ENCODE data around the gene GALNT18.

Gene GALNT18

DNA sequence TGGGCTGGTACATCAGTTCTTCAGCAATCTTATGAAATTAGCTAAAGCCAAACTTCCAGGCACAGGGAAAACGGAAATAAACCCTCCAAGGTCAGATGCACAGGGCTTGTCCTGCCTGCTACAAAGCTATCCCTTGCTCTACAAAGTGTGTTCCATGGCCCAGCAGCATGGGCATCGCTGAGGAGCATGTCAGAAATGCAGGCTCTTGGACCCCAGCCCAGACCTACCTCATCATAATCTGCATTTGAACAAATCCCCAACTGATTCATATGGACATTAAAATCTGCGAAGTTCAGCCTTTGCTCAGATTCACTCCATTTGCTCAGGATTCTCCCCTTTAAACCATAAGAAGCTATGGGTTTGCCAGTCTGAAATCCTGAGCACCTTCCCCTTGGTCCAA, 139.1 kb downstream of the GALNT18 start:
- TF ChIP-seq, protein P1, sequence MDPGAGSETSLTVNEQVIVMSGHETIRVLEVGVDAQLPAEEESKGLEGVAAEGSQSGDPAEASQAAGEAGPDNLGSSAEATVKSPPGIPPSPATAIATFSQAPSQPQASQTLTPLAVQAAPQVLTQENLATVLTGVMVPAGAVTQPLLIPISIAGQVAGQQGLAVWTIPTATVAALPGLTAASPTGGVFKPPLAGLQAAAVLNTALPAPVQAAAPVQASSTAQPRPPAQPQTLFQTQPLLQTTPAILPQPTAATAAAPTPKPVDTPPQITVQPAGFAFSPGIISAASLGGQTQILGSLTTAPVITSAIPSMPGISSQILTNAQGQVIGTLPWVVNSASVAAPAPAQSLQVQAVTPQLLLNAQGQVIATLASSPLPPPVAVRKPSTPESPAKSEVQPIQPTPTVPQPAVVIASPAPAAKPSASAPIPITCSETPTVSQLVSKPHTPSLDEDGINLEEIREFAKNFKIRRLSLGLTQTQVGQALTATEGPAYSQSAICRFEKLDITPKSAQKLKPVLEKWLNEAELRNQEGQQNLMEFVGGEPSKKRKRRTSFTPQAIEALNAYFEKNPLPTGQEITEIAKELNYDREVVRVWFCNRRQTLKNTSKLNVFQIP (CRISPR knock-in tag; IDR thresholded peaks at IDR 0.05; ENCODE audit: borderline replicate concordance, low read depth): no peak
- TF ChIP-seq PPARA (CRISPR knock-in tag; IDR thresholded peaks at IDR 0.05; ENCODE audit: borderline replicate concordance) (no peak), RARB (CRISPR knock-in tag; IDR thresholded peaks at IDR 0.05) (no peak), ZNF70 (CRISPR knock-in tag; IDR thresholded peaks at IDR 0.05) (no peak)
- TF ChIP-seq, protein P2, sequence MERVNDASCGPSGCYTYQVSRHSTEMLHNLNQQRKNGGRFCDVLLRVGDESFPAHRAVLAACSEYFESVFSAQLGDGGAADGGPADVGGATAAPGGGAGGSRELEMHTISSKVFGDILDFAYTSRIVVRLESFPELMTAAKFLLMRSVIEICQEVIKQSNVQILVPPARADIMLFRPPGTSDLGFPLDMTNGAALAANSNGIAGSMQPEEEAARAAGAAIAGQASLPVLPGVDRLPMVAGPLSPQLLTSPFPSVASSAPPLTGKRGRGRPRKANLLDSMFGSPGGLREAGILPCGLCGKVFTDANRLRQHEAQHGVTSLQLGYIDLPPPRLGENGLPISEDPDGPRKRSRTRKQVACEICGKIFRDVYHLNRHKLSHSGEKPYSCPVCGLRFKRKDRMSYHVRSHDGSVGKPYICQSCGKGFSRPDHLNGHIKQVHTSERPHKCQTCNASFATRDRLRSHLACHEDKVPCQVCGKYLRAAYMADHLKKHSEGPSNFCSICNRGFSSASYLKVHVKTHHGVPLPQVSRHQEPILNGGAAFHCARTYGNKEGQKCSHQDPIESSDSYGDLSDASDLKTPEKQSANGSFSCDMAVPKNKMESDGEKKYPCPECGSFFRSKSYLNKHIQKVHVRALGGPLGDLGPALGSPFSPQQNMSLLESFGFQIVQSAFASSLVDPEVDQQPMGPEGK (CRISPR knock-in tag; IDR thresholded peaks at IDR 0.05; ENCODE audit: borderline replicate concordance): no peak
- no peak for ATAC-seq

DNA sequence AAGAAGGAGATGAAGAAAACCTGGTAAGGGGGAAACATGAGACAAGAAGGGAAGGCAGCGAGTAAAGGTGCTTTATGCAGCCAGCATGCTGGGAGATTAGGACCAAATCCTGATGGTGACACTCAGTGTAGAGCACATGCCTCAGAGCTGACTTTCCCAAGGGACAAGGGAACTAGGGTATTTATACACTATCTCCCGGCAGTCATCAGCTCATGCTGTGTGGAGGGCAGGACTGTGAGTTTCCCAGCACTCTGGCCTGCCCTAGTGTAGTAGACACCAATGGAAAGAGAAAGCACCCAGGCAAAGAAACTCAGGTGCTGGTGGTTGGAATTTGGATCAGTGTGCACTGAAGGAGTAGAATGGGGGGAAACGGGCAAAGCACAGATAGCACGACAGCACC, 140.4 kb downstream of the GALNT18 start:
- no peak for TF ChIP-seq TCF4 (CRISPR knock-in tag; IDR thresholded peaks at IDR 0.05; ENCODE audit: borderline replicate concordance)
- TF ChIP-seq, protein P2 (CRISPR knock-in tag; IDR thresholded peaks at IDR 0.05; ENCODE audit: borderline replicate concordance): no peak
- TF ChIP-seq CSDC2 (CRISPR knock-in tag; IDR thresholded peaks at IDR 0.05): no peak
- no peak for ATAC-seq

DNA sequence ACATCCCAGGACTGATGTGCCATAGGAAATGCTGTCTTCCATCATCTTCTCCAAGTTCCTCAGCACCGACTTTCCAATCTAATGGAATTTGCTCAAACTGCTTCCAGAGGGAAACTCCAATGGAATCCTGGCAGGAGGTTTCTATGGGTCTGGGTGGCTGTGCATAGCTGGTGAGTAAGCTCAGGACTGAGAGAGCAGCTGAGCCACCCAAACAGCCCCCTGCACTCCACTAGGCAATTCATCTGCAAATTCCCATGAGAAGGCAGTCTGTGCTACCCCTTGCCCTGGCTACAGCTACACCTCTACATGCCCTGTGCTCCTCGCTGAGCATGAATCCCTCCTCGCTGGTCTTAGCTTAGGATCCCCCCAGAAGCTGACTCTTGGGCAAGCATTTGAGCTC, 140.8 kb downstream of the GALNT18 start:
- TF ChIP-seq, protein P2 (CRISPR knock-in tag; IDR thresholded peaks at IDR 0.05; ENCODE audit: borderline replicate concordance): no peak
- no peak for TF ChIP-seq ESRRG (CRISPR knock-in tag; IDR thresholded peaks at IDR 0.05)
- no peak for TF ChIP-seq PPARA (CRISPR knock-in tag; IDR thresholded peaks at IDR 0.05; ENCODE audit: borderline replicate concordance)
- no peak for TF ChIP-seq ZFP3 (CRISPR knock-in tag; IDR thresholded peaks at IDR 0.05)
- ATAC-seq: no peak

DNA sequence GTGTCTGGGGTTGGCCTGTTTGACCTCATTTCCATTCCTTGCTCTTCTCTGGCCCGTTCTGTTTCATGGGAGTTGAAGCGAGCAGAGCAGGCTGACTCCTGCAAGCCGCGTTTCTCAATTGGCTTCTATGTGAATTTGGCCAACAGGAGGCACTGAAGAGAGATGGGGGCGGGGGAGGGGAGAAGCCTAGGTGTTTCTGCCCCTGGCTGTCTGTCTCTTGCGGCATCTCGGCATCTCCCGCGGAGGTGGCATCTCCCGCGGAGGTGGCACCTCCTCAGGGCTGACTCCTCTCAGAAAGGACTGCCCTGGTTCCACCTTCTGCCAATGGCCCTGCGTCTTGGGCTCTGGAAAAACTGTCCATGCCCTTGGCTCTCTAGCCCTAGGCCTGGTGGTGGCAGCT, 143.1 kb downstream of the GALNT18 start:
- ATAC-seq: no peak
- TF ChIP-seq ZNF8 (CRISPR knock-in tag; IDR thresholded peaks at IDR 0.05) (no peak), ISL1 (CRISPR knock-in tag; IDR thresholded peaks at IDR 0.05) (no peak), ARNTL (CRISPR knock-in tag; IDR thresholded peaks at IDR 0.05; ENCODE audit: borderline replicate concordance, low read depth) (no peak), RARB (CRISPR knock-in tag; IDR thresholded peaks at IDR 0.05) (no peak), PPARA (CRISPR knock-in tag; IDR thresholded peaks at IDR 0.05; ENCODE audit: borderline replicate concordance) (no peak)

DNA sequence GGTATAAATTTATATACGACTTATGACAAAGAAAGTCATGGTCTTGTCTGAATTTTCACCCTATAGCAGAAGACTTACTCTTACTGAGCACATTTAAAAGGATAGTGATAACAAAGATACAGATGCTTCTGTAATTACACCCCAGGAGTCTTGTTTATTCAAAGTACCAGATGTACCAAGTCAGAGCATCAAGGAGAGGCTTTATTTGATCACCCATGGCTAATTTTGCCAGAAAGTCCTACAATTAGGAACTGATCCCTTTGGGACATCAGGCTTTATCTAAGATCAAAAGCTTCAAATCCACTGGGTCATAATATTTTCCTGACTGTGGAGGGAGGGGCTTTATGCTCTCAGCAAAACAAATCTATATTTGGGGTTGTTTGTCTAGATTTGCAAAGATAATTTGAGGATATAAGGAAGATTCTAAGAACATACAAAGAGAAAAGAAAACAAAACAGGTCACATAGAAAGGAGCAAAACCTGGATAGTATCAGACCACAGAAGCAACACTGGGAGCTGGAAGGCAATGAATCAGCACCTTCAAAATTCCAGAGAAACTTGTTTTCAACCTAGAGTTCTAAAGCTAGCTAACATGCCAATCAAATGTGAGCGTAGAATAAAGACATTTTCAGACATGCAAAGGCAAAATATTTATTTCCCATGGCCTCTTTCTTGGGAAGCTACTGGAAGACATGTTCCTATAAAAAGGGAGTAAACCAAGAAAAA, 143.9 kb downstream of the GALNT18 start:
- TF ChIP-seq CSDC2 (CRISPR knock-in tag; IDR thresholded peaks at IDR 0.05) (no peak), ZNF565 (CRISPR knock-in tag; conservative IDR thresholded peaks at IDR 0.05; ENCODE audit: low read depth) (no peak), ZC3H10 (CRISPR knock-in tag; IDR thresholded peaks at IDR 0.05) (no peak), ARNTL (CRISPR knock-in tag; IDR thresholded peaks at IDR 0.05; ENCODE audit: borderline replicate concordance, low read depth) (no peak), ZFP3 (CRISPR knock-in tag; IDR thresholded peaks at IDR 0.05) (no peak), ISL1 (CRISPR knock-in tag; IDR thresholded peaks at IDR 0.05) (no peak)
- TF ChIP-seq, protein P3, sequence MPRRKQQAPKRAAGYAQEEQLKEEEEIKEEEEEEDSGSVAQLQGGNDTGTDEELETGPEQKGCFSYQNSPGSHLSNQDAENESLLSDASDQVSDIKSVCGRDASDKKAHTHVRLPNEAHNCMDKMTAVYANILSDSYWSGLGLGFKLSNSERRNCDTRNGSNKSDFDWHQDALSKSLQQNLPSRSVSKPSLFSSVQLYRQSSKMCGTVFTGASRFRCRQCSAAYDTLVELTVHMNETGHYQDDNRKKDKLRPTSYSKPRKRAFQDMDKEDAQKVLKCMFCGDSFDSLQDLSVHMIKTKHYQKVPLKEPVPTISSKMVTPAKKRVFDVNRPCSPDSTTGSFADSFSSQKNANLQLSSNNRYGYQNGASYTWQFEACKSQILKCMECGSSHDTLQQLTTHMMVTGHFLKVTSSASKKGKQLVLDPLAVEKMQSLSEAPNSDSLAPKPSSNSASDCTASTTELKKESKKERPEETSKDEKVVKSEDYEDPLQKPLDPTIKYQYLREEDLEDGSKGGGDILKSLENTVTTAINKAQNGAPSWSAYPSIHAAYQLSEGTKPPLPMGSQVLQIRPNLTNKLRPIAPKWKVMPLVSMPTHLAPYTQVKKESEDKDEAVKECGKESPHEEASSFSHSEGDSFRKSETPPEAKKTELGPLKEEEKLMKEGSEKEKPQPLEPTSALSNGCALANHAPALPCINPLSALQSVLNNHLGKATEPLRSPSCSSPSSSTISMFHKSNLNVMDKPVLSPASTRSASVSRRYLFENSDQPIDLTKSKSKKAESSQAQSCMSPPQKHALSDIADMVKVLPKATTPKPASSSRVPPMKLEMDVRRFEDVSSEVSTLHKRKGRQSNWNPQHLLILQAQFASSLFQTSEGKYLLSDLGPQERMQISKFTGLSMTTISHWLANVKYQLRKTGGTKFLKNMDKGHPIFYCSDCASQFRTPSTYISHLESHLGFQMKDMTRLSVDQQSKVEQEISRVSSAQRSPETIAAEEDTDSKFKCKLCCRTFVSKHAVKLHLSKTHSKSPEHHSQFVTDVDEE (CRISPR knock-in tag; IDR thresholded peaks at IDR 0.05): no peak
- ATAC-seq: no peak

Data from SK-N-SH treated with all-trans-retinoic acid at 6 μM for 48 hours (cell line).